Measurements from ENCODE around the gene S100A8. TPM values are rescaled to one million over a fixed set of nuclear protein-coding genes. Genes with fewer than 3 reads are reported as not detected.

The S100A8 gene
- polyA plus RNA-seq, 12 donors, result 6.5 to 52.7 (median 11.1) TPM; not detected in 2

DNA sequence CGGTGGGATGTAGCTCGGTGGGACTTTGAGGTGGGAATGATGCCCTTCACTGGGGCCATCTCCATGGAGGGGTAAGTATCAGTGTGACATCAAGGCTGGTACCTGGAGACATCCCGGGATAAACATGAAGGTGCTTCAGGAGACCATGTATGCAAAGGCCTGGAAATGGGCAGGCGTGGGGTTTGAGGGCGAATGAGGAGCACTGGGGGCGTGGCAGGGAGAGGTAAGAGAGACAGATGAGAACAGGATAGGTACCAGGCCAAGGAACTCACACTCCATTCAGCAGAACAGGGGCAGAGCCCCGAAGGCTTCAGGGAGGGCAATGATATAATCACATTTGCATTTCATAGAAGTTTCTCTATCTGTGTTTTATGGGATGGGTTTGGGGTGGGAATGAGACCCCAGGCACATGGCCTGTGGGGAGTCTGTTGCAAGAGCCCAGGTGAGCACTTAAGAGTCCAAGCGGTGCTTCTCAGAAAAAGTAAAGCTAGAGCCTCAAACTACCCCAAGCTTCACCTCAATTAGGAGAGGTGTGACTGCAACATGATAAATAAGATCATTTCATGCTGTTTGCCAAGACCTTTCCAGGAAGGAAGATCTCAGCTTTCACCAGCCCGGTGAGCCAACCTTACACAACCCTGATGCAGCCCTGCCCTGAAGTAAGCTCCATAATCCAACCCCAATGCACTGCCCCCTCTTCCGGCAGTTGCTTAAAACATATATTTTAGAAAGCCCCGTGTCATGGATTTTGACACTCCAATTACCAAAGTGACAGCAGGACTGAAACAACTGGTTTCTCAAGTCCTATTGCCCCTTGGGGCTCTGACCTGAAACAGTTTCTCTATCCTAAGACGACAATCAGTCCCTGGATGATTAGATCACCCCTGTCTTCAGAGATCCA is 25.9 kb downstream of the S100A8 start:
- DNase-seq, result no peak

- DNase-seq, result no peak
Measured at GRCh38 chr1:153364156-153364555, 26.7 kb downstream of the S100A8 start.

DNA sequence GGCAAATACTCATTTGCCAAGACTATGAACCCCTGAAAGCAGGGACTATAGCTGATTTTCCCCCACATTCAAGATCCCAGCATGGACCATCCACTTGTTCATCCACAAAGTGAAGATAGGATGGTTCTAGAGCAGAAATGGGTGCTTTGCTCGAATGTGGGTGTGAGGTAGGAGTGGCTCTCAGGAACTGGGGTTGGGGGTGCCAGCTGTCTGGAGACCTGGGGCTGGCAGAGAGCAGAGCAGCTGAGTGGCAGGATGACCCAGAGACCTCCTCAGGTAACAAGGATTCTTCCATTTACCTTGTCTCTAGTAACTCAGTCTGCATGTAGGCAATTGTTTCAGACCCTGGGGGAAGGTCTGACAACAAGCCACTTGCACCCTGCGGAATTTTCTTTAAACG is 27.2 kb downstream of the S100A8 start:
- DNase-seq, result no peak

DNA sequence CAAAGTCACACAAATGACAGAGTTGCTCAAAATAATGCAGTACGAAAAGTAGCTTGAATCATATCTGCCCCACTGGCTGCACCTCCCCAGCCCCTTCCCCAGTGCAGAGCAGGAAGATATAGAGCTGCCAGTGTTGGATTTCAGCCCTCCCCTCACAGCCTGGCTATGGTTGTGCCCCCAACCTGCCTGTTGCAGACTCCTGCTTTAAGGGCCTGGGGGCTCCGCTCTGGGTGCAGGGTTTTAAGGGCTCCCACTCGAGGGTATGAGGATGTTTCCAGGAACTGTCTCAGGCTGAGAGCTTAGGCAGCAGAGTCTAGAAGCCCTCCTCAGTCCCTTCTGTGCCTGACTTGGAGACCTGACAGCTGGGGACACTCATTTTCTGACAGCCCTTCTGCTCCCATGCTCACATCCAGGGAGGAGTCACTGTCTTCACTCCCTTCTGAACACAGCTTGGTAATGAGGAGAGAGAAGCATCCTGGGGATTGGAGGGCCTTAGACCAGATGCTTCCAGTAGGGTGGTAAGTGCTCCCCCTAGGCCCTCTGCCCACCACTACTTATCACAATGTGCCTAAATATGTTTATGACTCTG is 28.6 kb downstream of the S100A8 start:
- no peak for DNase-seq

GRCh38 chr1:153361480-153362109 is 29.3 kb downstream of the S100A8 start:
- no peak for DNase-seq

GRCh38 chr1:153360592-153361479 is 30.0 kb downstream of the S100A8 start:
- DNase-seq, result no peak

DNA sequence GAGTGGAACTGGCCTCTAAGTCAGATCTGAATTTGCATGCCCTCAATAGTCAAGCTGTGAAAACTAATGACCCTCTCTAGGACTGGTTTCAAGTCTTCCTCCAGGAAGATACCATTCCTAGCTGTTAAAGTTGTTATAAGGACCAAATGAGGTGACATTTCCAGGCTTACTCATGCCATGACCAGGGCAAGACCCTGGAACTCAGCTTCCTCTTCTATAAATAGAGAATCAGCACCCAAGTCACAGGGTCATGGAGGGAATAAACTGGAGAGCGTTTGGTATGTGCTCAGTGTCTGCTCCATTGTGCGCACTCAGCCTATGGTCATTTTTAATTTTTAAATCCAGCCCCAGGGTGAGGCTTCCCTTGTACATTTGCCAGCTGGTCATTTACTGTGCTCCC is 30.7 kb downstream of the S100A8 start:
- no peak for DNase-seq

DNA sequence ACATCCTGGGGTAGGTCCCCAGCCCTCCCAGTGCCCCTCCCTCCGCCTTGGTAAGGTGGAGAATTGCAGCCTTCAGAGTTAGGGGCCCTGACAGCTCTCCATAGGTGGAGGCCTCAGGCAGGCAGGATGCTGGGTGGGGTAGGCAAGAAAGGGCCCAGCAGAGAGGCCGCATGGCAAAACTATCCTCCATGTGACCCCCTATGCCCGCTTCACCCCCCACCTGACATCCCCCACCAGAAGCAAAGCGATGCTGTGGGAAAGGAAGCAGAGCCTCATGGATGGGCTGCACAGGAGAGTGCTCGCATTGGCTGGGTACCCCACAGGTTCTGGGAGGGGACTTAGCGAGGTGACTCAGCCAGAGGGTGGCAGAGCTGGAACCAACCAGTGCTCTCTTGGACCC is 31.6 kb downstream of the S100A8 start:
- no peak for DNase-seq

DNA sequence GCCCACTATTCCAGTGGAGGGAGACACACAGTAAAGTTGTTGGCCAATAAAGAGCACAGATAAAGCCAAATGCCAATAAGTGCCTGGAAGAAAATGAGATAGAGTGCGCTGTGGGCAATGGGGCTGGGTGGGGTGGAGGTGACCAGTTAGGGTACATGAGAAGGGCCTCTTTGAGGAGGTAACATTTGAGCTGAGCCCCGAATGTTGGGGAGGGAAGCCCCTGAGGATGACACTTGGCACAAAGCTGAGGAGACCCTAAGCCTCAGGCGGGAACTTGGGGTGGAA is 32.2 kb downstream of the S100A8 start:
- DNase-seq, result no peak

- no peak for DNase-seq
Measured at GRCh38 chr1:153357853-153358690, 32.8 kb downstream of the S100A8 start, which contains the start of gene S100A9. S100A9 (plus strand) TSS chr1:153357854; CDS start chr1:153358284, 430 bp downstream.

DNA sequence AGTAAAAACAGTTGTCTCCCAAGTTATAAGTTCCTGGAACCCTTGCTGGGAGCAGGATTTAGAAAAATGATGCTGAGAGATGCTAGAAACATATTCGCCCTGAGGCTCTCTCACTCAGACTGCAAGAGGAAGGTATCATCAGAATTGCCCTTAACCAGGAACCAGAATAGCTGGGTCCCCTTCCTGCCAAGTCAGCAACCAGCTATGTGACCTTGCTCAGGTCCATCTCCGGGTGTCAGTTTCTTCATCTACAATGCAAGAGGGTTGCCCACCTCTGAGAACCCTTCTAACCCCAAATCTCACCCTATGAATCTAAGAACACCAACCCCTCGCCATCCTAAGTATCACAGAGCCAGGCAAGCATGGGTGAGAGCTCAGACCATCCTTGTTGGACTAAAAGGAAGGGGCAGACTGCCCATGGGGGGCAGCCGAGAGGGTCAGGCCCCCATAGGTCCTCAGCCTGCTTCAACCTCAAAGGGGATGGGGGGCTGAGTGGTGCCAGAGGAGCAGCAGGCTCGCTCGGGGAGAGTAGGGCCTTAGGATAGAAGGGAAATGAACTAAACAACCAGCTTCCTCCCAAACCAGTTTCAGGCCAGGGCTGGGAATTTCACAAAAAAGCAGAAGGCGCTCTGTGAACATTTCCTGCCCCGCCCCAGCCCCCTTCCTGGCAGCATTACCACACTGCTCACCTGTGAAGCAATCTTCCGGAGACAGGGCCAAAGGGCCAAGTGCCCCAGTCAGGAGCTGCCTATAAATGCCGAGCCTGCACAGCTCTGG is 33.6 kb downstream of the S100A8 start:
- DNase-seq, result peak; percentile 15

GRCh38 chr1:153356392-153357075 is 34.3 kb downstream of the S100A8 start:
- DNase-seq, result no peak

DNA sequence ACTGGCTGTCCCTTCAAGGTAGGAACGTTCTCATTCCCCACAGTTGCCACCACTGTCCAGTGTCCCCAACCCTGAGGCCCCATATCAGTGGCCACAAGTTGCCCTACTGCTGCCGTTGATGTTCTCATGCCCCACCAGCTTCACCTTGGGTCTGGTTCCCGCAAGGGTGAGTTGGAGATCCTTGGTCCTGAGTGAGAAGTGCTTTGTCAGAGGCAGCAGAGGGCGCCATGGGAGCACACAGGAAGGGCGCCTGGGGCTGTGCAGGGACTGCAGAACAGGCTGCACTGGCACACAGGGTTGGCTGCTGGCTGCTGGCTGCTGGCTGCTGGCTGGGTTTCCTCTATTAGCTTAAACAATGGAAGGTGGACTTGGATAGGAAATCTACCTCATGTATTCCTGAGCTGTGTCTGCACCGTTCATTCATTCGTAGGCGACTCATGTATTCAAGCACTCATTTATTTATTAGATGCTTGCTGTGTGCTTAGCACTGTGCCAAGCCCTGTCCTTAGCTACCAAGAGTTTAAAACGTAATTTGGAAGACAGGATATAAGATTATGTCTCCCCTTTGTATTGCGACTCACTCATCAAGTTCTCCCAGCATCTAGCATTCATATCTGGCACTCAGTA is 35.3 kb downstream of the S100A8 start:
- no peak for DNase-seq

DNA sequence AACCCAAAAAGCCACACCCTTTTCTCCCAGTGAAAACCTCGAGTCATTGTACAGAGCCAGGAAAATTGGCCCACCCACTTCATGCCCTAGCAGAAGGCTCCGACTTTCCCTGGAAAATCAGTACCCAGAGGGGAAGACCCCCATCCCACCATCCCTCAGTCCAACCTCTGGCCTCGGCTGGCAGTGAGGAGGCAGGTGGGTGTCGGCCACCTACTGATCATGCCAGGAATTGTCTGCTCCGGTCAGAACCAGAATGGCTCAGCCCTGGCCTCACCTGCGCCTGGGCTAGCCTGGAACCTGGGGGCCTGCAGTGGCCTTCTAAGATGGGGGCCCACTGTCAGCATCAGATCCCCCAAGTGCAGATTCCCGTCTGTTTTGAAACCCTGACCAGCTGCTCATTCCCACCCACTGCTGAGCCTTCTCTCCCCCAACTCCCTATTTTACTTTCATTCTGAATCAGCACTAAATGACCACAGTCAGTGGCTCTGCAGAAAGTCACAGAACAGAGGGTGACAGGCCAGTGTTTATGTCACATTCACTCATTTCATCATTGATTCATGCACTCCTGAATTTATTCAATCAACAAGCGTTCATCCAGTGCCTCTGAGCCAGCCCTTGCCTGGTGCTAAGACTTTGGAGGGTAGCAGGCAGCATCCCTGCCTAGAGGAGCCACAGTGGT is 36.2 kb downstream of the S100A8 start:
- no peak for DNase-seq

- DNase-seq, result no peak
Measured at GRCh38 chr1:153353226-153353947, 37.5 kb downstream of the S100A8 start.

DNA sequence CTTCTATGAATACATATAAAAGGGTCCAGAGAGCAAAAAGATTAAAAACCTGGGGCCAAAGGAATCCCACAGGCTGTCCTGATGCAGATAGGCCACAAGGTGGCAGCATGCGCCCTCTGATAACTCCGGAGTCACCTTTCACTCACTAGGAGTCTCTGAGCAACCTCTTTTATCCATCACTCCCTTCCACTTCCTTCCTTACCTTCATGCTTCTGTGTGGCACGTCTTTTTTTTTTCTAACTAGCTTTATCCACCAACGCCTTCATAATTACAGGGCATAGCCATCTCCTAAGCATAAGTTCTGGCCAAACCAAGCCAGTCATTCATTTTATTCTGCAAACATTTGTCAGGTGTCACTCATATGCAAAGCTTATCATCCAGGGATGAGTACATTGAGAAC is 38.4 kb downstream of the S100A8 start:
- peak; percentile 64 for DNase-seq

- DNase-seq, result no peak
Measured at GRCh38 chr1:153350321-153350957, 40.4 kb downstream of the S100A8 start.
